ENCODE results near the gene SH2D6. TPM values are rescaled to one million over a fixed set of nuclear protein-coding genes. Genes with fewer than 3 reads are reported as not detected.

SH2D6 gene
- total and polyA plus RNA-seq, 9 of the 15 experiments (the other 6 are each of a cell fraction or from before 2014, with no cell fraction given) = 0.07 to 0.76 (median 0.33) TPM; not detected in 2

DNA sequence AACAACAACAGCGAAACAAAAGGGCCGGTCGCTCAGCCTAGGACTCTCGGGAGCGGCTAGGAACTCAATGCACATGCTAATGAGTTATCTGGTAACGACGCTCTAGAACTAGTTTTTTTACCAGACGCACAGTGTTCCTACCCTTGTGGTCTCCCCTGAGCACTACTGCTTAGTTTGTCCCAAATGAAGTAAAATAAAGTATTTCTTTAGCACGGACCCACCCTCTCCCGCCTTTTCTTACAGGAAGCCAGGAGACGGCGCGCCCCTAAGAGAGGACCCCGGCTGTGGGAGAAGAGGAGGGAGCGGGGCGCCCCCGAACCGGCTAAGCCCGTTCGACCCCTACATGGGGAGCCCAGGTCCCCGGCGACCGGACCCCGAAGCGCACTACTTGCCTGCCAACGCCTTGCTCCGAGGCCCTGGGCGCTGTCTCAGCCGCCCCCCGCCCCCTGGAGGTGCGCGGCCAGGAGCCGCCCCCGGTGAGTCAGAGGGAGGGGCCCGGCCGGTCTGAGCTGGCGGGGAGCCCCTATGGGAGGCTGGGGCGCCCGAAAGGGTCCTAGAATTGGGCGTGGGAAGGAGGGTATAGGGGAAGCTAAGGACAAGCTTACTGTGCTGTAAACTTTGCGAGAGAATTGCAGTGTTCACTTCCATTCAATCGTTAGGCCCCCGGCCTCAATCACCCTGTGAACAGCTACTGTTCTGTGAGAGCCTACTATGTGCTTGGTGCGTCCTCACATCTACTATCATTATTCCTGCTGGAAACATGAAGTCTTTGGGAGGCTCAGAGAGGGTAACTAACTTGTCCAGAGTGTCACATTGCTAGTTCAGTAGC lies 4.7 kb upstream of the SH2D6 start (continued):
- TF ChIP-seq, protein P1, sequence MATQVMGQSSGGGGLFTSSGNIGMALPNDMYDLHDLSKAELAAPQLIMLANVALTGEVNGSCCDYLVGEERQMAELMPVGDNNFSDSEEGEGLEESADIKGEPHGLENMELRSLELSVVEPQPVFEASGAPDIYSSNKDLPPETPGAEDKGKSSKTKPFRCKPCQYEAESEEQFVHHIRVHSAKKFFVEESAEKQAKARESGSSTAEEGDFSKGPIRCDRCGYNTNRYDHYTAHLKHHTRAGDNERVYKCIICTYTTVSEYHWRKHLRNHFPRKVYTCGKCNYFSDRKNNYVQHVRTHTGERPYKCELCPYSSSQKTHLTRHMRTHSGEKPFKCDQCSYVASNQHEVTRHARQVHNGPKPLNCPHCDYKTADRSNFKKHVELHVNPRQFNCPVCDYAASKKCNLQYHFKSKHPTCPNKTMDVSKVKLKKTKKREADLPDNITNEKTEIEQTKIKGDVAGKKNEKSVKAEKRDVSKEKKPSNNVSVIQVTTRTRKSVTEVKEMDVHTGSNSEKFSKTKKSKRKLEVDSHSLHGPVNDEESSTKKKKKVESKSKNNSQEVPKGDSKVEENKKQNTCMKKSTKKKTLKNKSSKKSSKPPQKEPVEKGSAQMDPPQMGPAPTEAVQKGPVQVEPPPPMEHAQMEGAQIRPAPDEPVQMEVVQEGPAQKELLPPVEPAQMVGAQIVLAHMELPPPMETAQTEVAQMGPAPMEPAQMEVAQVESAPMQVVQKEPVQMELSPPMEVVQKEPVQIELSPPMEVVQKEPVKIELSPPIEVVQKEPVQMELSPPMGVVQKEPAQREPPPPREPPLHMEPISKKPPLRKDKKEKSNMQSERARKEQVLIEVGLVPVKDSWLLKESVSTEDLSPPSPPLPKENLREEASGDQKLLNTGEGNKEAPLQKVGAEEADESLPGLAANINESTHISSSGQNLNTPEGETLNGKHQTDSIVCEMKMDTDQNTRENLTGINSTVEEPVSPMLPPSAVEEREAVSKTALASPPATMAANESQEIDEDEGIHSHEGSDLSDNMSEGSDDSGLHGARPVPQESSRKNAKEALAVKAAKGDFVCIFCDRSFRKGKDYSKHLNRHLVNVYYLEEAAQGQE (IDR thresholded peaks at IDR 0.05; ENCODE audit: borderline replicate concordance) = peak; percentile 96
- TF ChIP-seq, protein P1 (CRISPR knock-in tag; IDR thresholded peaks at IDR 0.05; ENCODE audit: low read depth) = no peak
- TF ChIP-seq LCOR (CRISPR knock-in tag; IDR thresholded peaks at IDR 0.05) (0 out of 2 replicates have a peak, but pooled peaks have one; percentile 11), ZNF764 (CRISPR knock-in tag; IDR thresholded peaks at IDR 0.05; ENCODE audit: low read depth) (no peak), FOXP1 (CRISPR knock-in tag; IDR thresholded peaks at IDR 0.05) (no peak), GABPB1 (CRISPR knock-in tag; IDR thresholded peaks at IDR 0.05) (no peak), NUFIP1 (IDR thresholded peaks at IDR 0.05; ENCODE audit: partially characterized antibody) (no peak), TGIF2 (CRISPR knock-in tag; IDR thresholded peaks at IDR 0.05) (no peak), PHF8 (IDR thresholded peaks at IDR 0.05; ENCODE audit: borderline replicate concordance, low read length) (peak; percentile 49; the same call in 1 of the 2 replicates), ZFP1 (CRISPR knock-in tag; IDR thresholded peaks at IDR 0.05) (0 out of 2 replicates have a peak, but pooled peaks have one; percentile 32), SOX6 (IDR thresholded peaks at IDR 0.05) (no peak), ZBTB17 (CRISPR knock-in tag; IDR thresholded peaks at IDR 0.05) (0 out of 2 replicates have a peak, but pooled peaks have one; percentile 66), ZFX (CRISPR knock-in tag; IDR thresholded peaks at IDR 0.05) (peak; percentile 31)
- TF ChIP-seq, protein P2, sequence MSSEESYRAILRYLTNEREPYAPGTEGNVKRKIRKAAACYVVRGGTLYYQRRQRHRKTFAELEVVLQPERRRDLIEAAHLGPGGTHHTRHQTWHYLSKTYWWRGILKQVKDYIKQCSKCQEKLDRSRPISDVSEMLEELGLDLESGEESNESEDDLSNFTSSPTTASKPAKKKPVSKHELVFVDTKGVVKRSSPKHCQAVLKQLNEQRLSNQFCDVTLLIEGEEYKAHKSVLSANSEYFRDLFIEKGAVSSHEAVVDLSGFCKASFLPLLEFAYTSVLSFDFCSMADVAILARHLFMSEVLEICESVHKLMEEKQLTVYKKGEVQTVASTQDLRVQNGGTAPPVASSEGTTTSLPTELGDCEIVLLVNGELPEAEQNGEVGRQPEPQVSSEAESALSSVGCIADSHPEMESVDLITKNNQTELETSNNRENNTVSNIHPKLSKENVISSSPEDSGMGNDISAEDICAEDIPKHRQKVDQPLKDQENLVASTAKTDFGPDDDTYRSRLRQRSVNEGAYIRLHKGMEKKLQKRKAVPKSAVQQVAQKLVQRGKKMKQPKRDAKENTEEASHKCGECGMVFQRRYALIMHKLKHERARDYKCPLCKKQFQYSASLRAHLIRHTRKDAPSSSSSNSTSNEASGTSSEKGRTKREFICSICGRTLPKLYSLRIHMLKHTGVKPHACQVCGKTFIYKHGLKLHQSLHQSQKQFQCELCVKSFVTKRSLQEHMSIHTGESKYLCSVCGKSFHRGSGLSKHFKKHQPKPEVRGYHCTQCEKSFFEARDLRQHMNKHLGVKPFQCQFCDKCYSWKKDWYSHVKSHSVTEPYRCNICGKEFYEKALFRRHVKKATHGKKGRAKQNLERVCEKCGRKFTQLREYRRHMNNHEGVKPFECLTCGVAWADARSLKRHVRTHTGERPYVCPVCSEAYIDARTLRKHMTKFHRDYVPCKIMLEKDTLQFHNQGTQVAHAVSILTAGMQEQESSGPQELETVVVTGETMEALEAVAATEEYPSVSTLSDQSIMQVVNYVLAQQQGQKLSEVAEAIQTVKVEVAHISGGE (CRISPR knock-in tag; IDR thresholded peaks at IDR 0.05) = peak in 1 of 3 experiments; percentile 16; a peak in 1 of 6 replicates

Measured in K562 (cell line).